Mucosa of gallbladder (tissue), 1 donor: ENCODE results near the gene C10orf62. TPM values are rescaled to one million over a fixed set of nuclear protein-coding genes. Genes with fewer than 3 reads are reported as not detected.
A peak's percentile ranks its signal among the peaks of the same experiment; 100 is the strongest.
"Not testable (repeated sequence)": the region's sequence is repeated elsewhere in the genome, so short reads cannot be mapped to it uniquely, and the experiment has no call there.

Experiments
- DNase-seq: peaks from one replicate; pipeline ENCODE4 v3.0.0-alpha.2; 2020; ENCODE audit warnings: low spot score
- total RNA-seq: library from RNA; stranded (reverse); gene quantifications from one replicate; pipeline ENCODE4 v1.2.1, GENCODE V29; 2021
- donor health status: DM: no; HTN: no; CAD: no.

The C10orf62 gene
- total RNA-seq, 1 donor from 2014 or later = 1.0 TPM

GRCh38 chr10:97564776-97565175 lies 24.7 kb upstream of the C10orf62 start:
- no peak for DNase-seq

- DNase-seq = no peak
These were observed 23.1 kb upstream of the C10orf62 start for GRCh38 chr10:97566336-97566996.

- DNase-seq = no peak
These were observed 21.6 kb upstream of the C10orf62 start for GRCh38 chr10:97567891-97568290.

GRCh38 chr10:97570146-97570788 lies 19.3 kb upstream of the C10orf62 start:
- DNase-seq = no peak

- DNase-seq = no peak
These were observed 18.6 kb upstream of the C10orf62 start for GRCh38 chr10:97570789-97571471.

- peak; percentile 75 for DNase-seq
These were observed 17.9 kb upstream of the C10orf62 start for GRCh38 chr10:97571622-97572021.

GRCh38 chr10:97572214-97572989 lies 17.1 kb upstream of the C10orf62 start, which contains the start of gene ANKRD2:
ANKRD2 (plus strand) TSS chr10:97572779; CDS start chr10:97572789, 10 bp downstream.
- peak; percentile 83 for DNase-seq

GRCh38 chr10:97573021-97573420 lies 16.5 kb upstream of the C10orf62 start:
- DNase-seq = no peak

GRCh38 chr10:97573672-97574071 lies 15.8 kb upstream of the C10orf62 start:
- DNase-seq = no peak

- peak; percentile 91 for DNase-seq
These were observed 15.0 kb upstream of the C10orf62 start for GRCh38 chr10:97574374-97575126.

- no peak for DNase-seq
These were observed 14.3 kb upstream of the C10orf62 start for GRCh38 chr10:97575127-97575668.

- DNase-seq = not testable (repeated sequence)
These were observed 13.0 kb upstream of the C10orf62 start for GRCh38 chr10:97576487-97576886.

GRCh38 chr10:97577701-97578100 lies 11.8 kb upstream of the C10orf62 start:
- no peak for DNase-seq

GRCh38 chr10:97578171-97578844 lies 11.2 kb upstream of the C10orf62 start:
- DNase-seq = no peak

GRCh38 chr10:97580421-97581367 lies 8.8 kb upstream of the C10orf62 start:
- no peak for DNase-seq

- no peak for DNase-seq
These were observed 7.4 kb upstream of the C10orf62 start for GRCh38 chr10:97582169-97582568.

GRCh38 chr10:97583476-97583875 lies 6.0 kb upstream of the C10orf62 start:
- DNase-seq = no peak

- peak; percentile 90 for DNase-seq
These were observed 5.3 kb upstream of the C10orf62 start, which contains the start of gene HOGA1 for GRCh38 chr10:97584060-97584797. HOGA1 (plus strand) TSS chr10:97584389; CDS start chr10:97584704, 315 bp downstream.
